ENCODE results near the gene PTPRA.

The PTPRA gene

GRCh38 chr20:3068075-3068474, 194.8 kb downstream of the PTPRA start:
- ATAC-seq: no peak
- TF ChIP-seq PPARA (CRISPR knock-in tag; IDR thresholded peaks at IDR 0.05; ENCODE audit: borderline replicate concordance) (no peak), TOX (CRISPR knock-in tag; IDR thresholded peaks at IDR 0.05; ENCODE audit: borderline replicate concordance) (no peak), BACH2 (CRISPR knock-in tag; IDR thresholded peaks at IDR 0.05; ENCODE audit: borderline replicate concordance) (no peak), TCF4 (CRISPR knock-in tag; IDR thresholded peaks at IDR 0.05; ENCODE audit: borderline replicate concordance) (no peak), GLIS3 (CRISPR knock-in tag; IDR thresholded peaks at IDR 0.05) (no peak), ZNF70 (CRISPR knock-in tag; IDR thresholded peaks at IDR 0.05) (no peak), ZNF8 (CRISPR knock-in tag; IDR thresholded peaks at IDR 0.05) (no peak), ZFP3 (CRISPR knock-in tag; IDR thresholded peaks at IDR 0.05) (no peak), ISL1 (CRISPR knock-in tag; IDR thresholded peaks at IDR 0.05) (no peak), CSDC2 (CRISPR knock-in tag; IDR thresholded peaks at IDR 0.05) (no peak), SNAI2 (CRISPR knock-in tag; IDR thresholded peaks at IDR 0.05) (no peak), ZC3H10 (CRISPR knock-in tag; IDR thresholded peaks at IDR 0.05) (no peak), ARNTL (CRISPR knock-in tag; IDR thresholded peaks at IDR 0.05; ENCODE audit: borderline replicate concordance, low read depth) (no peak), ZNF565 (CRISPR knock-in tag; conservative IDR thresholded peaks at IDR 0.05; ENCODE audit: low read depth) (no peak), RARB (CRISPR knock-in tag; IDR thresholded peaks at IDR 0.05) (no peak)
- TF ChIP-seq, protein P1, sequence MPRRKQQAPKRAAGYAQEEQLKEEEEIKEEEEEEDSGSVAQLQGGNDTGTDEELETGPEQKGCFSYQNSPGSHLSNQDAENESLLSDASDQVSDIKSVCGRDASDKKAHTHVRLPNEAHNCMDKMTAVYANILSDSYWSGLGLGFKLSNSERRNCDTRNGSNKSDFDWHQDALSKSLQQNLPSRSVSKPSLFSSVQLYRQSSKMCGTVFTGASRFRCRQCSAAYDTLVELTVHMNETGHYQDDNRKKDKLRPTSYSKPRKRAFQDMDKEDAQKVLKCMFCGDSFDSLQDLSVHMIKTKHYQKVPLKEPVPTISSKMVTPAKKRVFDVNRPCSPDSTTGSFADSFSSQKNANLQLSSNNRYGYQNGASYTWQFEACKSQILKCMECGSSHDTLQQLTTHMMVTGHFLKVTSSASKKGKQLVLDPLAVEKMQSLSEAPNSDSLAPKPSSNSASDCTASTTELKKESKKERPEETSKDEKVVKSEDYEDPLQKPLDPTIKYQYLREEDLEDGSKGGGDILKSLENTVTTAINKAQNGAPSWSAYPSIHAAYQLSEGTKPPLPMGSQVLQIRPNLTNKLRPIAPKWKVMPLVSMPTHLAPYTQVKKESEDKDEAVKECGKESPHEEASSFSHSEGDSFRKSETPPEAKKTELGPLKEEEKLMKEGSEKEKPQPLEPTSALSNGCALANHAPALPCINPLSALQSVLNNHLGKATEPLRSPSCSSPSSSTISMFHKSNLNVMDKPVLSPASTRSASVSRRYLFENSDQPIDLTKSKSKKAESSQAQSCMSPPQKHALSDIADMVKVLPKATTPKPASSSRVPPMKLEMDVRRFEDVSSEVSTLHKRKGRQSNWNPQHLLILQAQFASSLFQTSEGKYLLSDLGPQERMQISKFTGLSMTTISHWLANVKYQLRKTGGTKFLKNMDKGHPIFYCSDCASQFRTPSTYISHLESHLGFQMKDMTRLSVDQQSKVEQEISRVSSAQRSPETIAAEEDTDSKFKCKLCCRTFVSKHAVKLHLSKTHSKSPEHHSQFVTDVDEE (CRISPR knock-in tag; IDR thresholded peaks at IDR 0.05): no peak
- TF ChIP-seq, protein P2, sequence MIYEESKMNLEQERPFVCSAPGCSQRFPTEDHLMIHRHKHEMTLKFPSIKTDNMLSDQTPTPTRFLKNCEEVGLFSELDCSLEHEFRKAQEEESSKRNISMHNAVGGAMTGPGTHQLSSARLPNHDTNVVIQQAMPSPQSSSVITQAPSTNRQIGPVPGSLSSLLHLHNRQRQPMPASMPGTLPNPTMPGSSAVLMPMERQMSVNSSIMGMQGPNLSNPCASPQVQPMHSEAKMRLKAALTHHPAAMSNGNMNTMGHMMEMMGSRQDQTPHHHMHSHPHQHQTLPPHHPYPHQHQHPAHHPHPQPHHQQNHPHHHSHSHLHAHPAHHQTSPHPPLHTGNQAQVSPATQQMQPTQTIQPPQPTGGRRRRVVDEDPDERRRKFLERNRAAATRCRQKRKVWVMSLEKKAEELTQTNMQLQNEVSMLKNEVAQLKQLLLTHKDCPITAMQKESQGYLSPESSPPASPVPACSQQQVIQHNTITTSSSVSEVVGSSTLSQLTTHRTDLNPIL (CRISPR knock-in tag; IDR thresholded peaks at IDR 0.05; ENCODE audit: low read depth): no peak
- TF ChIP-seq, protein P3, sequence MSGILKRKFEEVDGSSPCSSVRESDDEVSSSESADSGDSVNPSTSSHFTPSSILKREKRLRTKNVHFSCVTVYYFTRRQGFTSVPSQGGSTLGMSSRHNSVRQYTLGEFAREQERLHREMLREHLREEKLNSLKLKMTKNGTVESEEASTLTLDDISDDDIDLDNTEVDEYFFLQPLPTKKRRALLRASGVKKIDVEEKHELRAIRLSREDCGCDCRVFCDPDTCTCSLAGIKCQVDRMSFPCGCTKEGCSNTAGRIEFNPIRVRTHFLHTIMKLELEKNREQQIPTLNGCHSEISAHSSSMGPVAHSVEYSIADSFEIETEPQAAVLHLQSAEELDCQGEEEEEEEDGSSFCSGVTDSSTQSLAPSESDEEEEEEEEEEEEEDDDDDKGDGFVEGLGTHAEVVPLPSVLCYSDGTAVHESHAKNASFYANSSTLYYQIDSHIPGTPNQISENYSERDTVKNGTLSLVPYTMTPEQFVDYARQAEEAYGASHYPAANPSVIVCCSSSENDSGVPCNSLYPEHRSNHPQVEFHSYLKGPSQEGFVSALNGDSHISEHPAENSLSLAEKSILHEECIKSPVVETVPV (CRISPR knock-in tag; IDR thresholded peaks at IDR 0.05): no peak

DNA sequence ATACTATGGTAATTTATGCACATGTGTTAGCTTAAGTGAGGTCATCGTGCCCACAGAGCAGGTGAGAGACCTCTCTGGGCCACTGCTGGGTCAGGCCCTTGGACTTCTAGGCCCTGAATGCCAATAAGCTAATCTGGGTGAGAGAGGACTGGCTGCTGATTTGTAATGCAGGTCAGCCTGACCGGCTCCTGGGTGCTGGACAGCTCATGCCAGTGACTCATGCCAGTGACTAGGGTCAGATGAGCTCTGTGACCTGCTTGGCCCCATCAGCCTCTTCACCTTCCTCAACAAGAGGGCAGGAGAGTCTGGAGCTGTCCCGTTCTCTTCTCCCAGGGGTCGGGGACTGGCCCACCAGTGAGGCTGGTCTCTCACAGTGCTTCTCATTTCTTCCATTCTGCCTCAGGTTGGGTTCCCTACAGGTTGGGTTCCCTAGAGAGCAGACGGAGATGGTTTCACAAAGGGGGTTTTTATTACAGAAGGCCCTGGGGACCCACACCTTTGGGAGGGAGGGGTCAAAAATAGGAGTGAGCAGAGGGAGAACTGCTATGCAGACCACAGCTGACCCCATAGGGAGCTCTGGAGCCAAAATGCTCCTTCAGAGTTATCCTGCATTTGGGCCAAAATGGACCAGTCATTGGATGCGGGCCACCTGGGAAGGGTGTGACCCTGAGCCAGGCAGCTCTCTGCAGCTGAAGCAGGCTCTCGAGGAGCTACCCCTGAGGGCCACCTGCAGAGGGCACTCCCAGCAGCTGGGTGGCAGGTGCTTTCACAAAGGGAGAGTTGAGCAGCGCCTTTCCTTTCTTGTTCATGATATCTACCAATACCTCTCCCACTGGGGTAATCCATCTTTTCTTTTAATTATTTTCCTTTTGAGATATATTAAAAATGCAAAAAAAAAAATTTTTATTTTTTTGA, 196.0 kb downstream of the PTPRA start:
- ATAC-seq: peak; percentile 51

DNA sequence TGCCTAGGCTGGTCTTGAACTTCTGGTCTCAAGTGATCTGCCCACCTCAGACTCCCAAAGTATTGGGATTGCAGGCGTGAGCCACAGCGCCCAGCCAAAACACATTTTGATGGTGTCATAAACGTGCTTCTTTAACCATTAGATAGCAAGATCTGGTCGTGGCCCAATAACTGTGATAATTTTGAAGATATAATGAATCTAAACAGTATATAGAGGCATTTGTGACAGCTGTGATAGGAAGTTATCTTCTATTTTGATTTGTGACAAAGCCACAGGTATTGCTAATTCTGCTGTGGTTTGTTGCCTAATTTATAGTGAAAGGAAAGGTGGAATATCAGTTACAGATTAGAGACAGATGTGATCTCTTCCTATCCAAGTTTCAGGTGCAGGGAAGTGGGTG, 197.4 kb downstream of the PTPRA start:
- ATAC-seq: no peak
- TF ChIP-seq, protein P4, sequence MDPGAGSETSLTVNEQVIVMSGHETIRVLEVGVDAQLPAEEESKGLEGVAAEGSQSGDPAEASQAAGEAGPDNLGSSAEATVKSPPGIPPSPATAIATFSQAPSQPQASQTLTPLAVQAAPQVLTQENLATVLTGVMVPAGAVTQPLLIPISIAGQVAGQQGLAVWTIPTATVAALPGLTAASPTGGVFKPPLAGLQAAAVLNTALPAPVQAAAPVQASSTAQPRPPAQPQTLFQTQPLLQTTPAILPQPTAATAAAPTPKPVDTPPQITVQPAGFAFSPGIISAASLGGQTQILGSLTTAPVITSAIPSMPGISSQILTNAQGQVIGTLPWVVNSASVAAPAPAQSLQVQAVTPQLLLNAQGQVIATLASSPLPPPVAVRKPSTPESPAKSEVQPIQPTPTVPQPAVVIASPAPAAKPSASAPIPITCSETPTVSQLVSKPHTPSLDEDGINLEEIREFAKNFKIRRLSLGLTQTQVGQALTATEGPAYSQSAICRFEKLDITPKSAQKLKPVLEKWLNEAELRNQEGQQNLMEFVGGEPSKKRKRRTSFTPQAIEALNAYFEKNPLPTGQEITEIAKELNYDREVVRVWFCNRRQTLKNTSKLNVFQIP (CRISPR knock-in tag; IDR thresholded peaks at IDR 0.05; ENCODE audit: borderline replicate concordance, low read depth): no peak
- TF ChIP-seq RARB (CRISPR knock-in tag; IDR thresholded peaks at IDR 0.05) (no peak), CSDC2 (CRISPR knock-in tag; IDR thresholded peaks at IDR 0.05) (no peak), TCF4 (CRISPR knock-in tag; IDR thresholded peaks at IDR 0.05; ENCODE audit: borderline replicate concordance) (no peak), ESRRG (CRISPR knock-in tag; IDR thresholded peaks at IDR 0.05) (no peak), ZNF70 (CRISPR knock-in tag; IDR thresholded peaks at IDR 0.05) (no peak), ZFP3 (CRISPR knock-in tag; IDR thresholded peaks at IDR 0.05) (no peak), ZC3H10 (CRISPR knock-in tag; IDR thresholded peaks at IDR 0.05) (no peak), TOX (CRISPR knock-in tag; IDR thresholded peaks at IDR 0.05; ENCODE audit: borderline replicate concordance) (no peak), BACH2 (CRISPR knock-in tag; IDR thresholded peaks at IDR 0.05; ENCODE audit: borderline replicate concordance) (no peak), ZFP30 (CRISPR knock-in tag; IDR thresholded peaks at IDR 0.05) (no peak), SNAI2 (CRISPR knock-in tag; IDR thresholded peaks at IDR 0.05) (no peak), ARNTL (CRISPR knock-in tag; IDR thresholded peaks at IDR 0.05; ENCODE audit: borderline replicate concordance, low read depth) (no peak), GLIS3 (CRISPR knock-in tag; IDR thresholded peaks at IDR 0.05) (no peak)
- TF ChIP-seq, protein P5, sequence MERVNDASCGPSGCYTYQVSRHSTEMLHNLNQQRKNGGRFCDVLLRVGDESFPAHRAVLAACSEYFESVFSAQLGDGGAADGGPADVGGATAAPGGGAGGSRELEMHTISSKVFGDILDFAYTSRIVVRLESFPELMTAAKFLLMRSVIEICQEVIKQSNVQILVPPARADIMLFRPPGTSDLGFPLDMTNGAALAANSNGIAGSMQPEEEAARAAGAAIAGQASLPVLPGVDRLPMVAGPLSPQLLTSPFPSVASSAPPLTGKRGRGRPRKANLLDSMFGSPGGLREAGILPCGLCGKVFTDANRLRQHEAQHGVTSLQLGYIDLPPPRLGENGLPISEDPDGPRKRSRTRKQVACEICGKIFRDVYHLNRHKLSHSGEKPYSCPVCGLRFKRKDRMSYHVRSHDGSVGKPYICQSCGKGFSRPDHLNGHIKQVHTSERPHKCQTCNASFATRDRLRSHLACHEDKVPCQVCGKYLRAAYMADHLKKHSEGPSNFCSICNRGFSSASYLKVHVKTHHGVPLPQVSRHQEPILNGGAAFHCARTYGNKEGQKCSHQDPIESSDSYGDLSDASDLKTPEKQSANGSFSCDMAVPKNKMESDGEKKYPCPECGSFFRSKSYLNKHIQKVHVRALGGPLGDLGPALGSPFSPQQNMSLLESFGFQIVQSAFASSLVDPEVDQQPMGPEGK (CRISPR knock-in tag; IDR thresholded peaks at IDR 0.05; ENCODE audit: borderline replicate concordance): no peak
- TF ChIP-seq, protein P3 (CRISPR knock-in tag; IDR thresholded peaks at IDR 0.05): no peak

More for the DNA sequence above, 196.0 kb downstream of the PTPRA start:
- TF ChIP-seq TOX (CRISPR knock-in tag; IDR thresholded peaks at IDR 0.05; ENCODE audit: borderline replicate concordance): no peak
- TF ChIP-seq, protein P4 (CRISPR knock-in tag; IDR thresholded peaks at IDR 0.05; ENCODE audit: borderline replicate concordance, low read depth): no peak

Data from SK-N-SH treated with all-trans-retinoic acid at 6 μM for 48 hours (cell line).